ENCODE measurements around the gene OR52K1. TPM values are rescaled to one million over a fixed set of nuclear protein-coding genes. Genes with fewer than 3 reads are reported as not detected.

OR52K1 gene
- not detected in 2 replicates for total RNA-seq

GRCh38 chr11:4482445-4482844 is at the start of gene OR52K1:
Gene OR52K1 (plus strand): TSS chr11:4482646. CDS start chr11:4488901, 6,255 bp downstream.

DNA sequence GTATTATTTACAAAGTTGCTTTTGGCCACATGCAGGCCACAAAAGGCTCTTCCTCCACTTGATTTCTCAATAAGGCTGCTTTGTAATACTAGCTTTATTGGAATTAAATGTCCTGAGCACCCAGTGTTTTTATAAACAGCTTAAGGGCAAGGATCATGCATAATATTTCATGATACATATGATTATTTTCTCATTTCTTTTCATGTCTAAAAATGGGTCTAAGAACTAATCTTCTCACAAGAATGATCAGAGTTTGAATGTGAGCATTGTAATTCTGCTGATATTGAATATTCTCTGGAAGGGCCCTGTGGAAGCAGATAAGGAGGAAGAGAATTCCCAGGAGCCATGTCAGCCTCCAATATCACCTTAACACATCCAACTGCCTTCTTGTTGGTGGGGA is 33.5 kb upstream of the OR52K1 start, which contains the start of gene OR52K2:
Gene OR52K2 (plus strand): TSS at position 301 of the 400 bp plus-strand sequence. CDS start 45 bp downstream, at position 346.

Other genes starting within 250 kb of the OR52K1 start
- gene OR52B4, start 114.3 kb upstream of the OR52K1 start, total RNA-seq: not detected in 2 replicates
- gene TRIM21, start 88.9 kb upstream of the OR52K1 start, total RNA-seq: 6.8 and 21.4 TPM in 2 replicates
- not detected in 2 replicates for gene OR52K2, start 33.4 kb upstream of the OR52K1 start, total RNA-seq
- not detected in 2 replicates for gene OR52M1, start 62.5 kb downstream of the OR52K1 start, total RNA-seq
- gene OR52I2, start 99.1 kb downstream of the OR52K1 start, total RNA-seq: under 0.01 TPM in 1 of 2 replicates, not detected in the other
- gene OR52I1, start 111.4 kb downstream of the OR52K1 start, total RNA-seq: not detected in 2 replicates
- 5.8 and 7.2 TPM in 2 replicates for gene TRIM68, start 125.6 kb downstream of the OR52K1 start, total RNA-seq
- gene OR51D1, start 154.8 kb downstream of the OR52K1 start, total RNA-seq: not detected in 2 replicates
- gene OR51E1, start 161.3 kb downstream of the OR52K1 start, total RNA-seq: not detected in 2 replicates
- under 0.01 TPM in 1 of 2 replicates, not detected in the other for gene OR51E2, start 215.2 kb downstream of the OR52K1 start, total RNA-seq
- gene MMP26, start 222.1 kb downstream of the OR52K1 start, total RNA-seq: not detected in 2 replicates